Measurements from ENCODE around the gene SELENOM.

DNA sequence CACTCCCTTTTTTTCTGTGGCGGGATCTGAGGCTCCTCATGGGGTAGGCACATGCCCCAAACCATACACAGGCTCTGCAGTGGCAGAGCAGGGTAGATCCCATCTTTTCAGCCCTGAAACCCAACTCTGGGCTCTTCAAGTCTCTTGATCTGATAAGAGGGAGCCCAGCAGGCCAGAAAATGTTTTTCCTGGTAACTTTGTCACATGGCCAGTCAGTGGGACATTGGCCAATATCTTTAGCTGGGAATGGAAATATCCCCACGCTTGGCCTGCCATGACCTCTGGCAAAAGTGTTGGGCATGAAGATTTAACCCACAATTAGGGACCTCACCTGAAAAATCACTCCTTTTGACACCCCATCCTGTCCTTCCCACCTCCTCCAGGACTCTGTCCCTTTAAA is 23.5 kb upstream of the SELENOM start:
- TF ChIP-seq, protein P1, sequence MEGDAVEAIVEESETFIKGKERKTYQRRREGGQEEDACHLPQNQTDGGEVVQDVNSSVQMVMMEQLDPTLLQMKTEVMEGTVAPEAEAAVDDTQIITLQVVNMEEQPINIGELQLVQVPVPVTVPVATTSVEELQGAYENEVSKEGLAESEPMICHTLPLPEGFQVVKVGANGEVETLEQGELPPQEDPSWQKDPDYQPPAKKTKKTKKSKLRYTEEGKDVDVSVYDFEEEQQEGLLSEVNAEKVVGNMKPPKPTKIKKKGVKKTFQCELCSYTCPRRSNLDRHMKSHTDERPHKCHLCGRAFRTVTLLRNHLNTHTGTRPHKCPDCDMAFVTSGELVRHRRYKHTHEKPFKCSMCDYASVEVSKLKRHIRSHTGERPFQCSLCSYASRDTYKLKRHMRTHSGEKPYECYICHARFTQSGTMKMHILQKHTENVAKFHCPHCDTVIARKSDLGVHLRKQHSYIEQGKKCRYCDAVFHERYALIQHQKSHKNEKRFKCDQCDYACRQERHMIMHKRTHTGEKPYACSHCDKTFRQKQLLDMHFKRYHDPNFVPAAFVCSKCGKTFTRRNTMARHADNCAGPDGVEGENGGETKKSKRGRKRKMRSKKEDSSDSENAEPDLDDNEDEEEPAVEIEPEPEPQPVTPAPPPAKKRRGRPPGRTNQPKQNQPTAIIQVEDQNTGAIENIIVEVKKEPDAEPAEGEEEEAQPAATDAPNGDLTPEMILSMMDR (conservative IDR thresholded peaks at IDR 0.05; ENCODE audit: low read depth, low read length): no peak
- TF ChIP-seq EZH2 (IDR thresholded peaks at IDR 0.05; ENCODE audit: borderline replicate concordance, low read depth, low read length, poor library complexity, severe bottlenecking): no peak

All from A673 (cell line).